K562 (cell line): Measurements from ENCODE around the gene DHDDS. TPM values are rescaled to one million over a fixed set of nuclear protein-coding genes. Genes with fewer than 3 reads are reported as not detected.

Experiments
- CREBBP ChIP-seq: IDR thresholded peaks from one replicate; pipeline ENCODE4 v1.6.1; 2012; ENCODE audit warnings: low read depth, mild to moderate bottlenecking, control low read depth, inconsistent platforms, low read length
- CREM ChIP-seq: IDR thresholded peaks from 2 replicates; pipeline ENCODE4 v1.6.1; 2014; ENCODE audit warnings: antibody characterized with exemption, low read depth
- EP300 ChIP-seq: IDR thresholded peaks from 2 replicates; pipeline ENCODE4 v1.6.1; 2012; ENCODE audit warnings: low read length, improper control_type of control experiment
- GABPA ChIP-seq: fragments of 200-800 bp; sonication (Bioruptor generic); conservative IDR thresholded peaks from 2 replicates; pipeline ENCODE4 v1.6.1; 2016; ENCODE audit warnings: low read depth, missing genetic modification characterization, missing compliant biosample characterization
- MYC ChIP-seq, 2 experiments: fragments of 250-450 bp in 1 of 2; sonication (Bioruptor Pico) in 1 of 2; IDR thresholded peaks; 2 replicates each; pipeline versions ENCODE4 v1.5.1 to v1.6.1; 2012 to 2021; ENCODE audit warnings: low read depth in 2 of 2, borderline replicate concordance in 1 of 2, improper control_type of control experiment in 1 of 2, low read length in 1 of 2, mild to moderate bottlenecking in 1 of 2, moderate library complexity in 1 of 2
- NCOA1 ChIP-seq: fragments of 450-650 bp; IDR thresholded peaks from 2 replicates; pipeline ENCODE4 v1.6.1; 2016; ENCODE audit warnings: low read depth
- POLR2H ChIP-seq: IDR thresholded peaks from 2 replicates; pipeline ENCODE4 v1.6.1; 2016; ENCODE audit warnings: missing genetic modification characterization, low read depth, mild to moderate bottlenecking, control low read depth, missing compliant biosample characterization, moderate library complexity
- SMARCA4 ChIP-seq: fragments of 450-650 bp; IDR thresholded peaks from 2 replicates; pipeline ENCODE4 v1.6.1; 2016
- SMARCA5 ChIP-seq: fragments of 450-650 bp; IDR thresholded peaks from 2 replicates; pipeline ENCODE4 v1.6.1; 2016
- SNIP1 ChIP-seq: fragments of 450-650 bp; IDR thresholded peaks from 2 replicates; pipeline ENCODE4 v1.7.1; 2017; ENCODE audit warnings: low read depth, mild to moderate bottlenecking
- SREBF2 ChIP-seq: sonication (generic); formaldehyde crosslinking; IDR thresholded peaks from 2 replicates; pipeline ENCODE4 v1.4.0; 2020; ENCODE audit warnings: mild to moderate bottlenecking, missing genetic modification reagents
- XRCC5 ChIP-seq: fragments of 200-400 bp; formaldehyde crosslinking; IDR thresholded peaks from 2 replicates; pipeline ENCODE4 v1.6.1; 2017; ENCODE audit warnings: low read depth, mild to moderate bottlenecking, low read length
- ZC3H8 ChIP-seq: fragments of 450-650 bp; IDR thresholded peaks from 2 replicates; pipeline ENCODE4 v1.6.1; 2017
- ZNF354B ChIP-seq: fragments of 250-450 bp; sonication (Bioruptor Pico); IDR thresholded peaks from 2 replicates; pipeline ENCODE4 v1.4.0; 2020
- polyA plus RNA-seq, 8 experiments: library from polyadenylated mRNA; depleted of rRNA in 4 of 8; stranded (reverse) in 5 of 8; unstranded in 3 of 8; fragments of >200 nt; fragmentation: Nextera tagmentation in 2 of 8; fragmentation: Illumina TruSeq in 1 of 8; extraction: Ambion mirVana in 2 of 8; extraction: Trizol in 1 of 8; gene quantifications; 2 replicates each; pipeline versions ENCODE4 v1.2.1 to v1.2.3, GENCODE V29; 2011 to 2014; ENCODE audit warnings: inconsistent platforms in 1 of 8, missing spikeins in 1 of 8
- total RNA-seq, 7 experiments: library from RNA; depleted of rRNA in 6 of 7; stranded (reverse); fragments of >200 nt in 6 of 7; fragmentation: Illumina TruSeq in 2 of 7; extraction: Trizol in 2 of 7; gene quantifications; 2 replicates each; pipeline versions ENCODE4 v1.2.1 to v1.2.3, GENCODE V29; 2011 to 2021; ENCODE audit warnings: low replicate concordance in 1 of 7
- TF ChIP-seq, protein P1 (sequence below): sonication (generic); IDR thresholded peaks from 2 replicates; pipeline ENCODE4 v1.6.1; 2016
- TF ChIP-seq, protein P2 (sequence below): fragments of 450-650 bp; conservative IDR thresholded peaks from 2 replicates; pipeline ENCODE4 v1.6.1; 2016; ENCODE audit warnings: missing genetic modification characterization, low read depth, mild to moderate bottlenecking, control low read depth, missing compliant biosample characterization
- TF ChIP-seq, protein P3 (sequence below): sonication (generic); formaldehyde crosslinking; IDR thresholded peaks from 2 replicates; pipeline ENCODE4 v1.5.0; 2020; ENCODE audit warnings: missing genetic modification reagents
- TF ChIP-seq, protein P4 (sequence below): sonication (generic); formaldehyde crosslinking; IDR thresholded peaks from 2 replicates; pipeline ENCODE4 v1.8.0; 2023; ENCODE audit warnings: mild to moderate bottlenecking, missing genetic modification reagents
- TF ChIP-seq, protein P5 (sequence below): sonication (generic); formaldehyde crosslinking; IDR thresholded peaks from 2 replicates; pipeline ENCODE4 v1.8.0; 2022; ENCODE audit warnings: mild to moderate bottlenecking, missing genetic modification reagents, borderline replicate concordance
- TF ChIP-seq, protein P6 (sequence below): sonication (generic); formaldehyde crosslinking; IDR thresholded peaks from 2 replicates; pipeline ENCODE4 v1.8.0; 2022; ENCODE audit warnings: missing genetic modification reagents, mild to moderate bottlenecking, borderline replicate concordance

Gene DHDDS
- total and polyA plus RNA-seq, 9 of the 15 experiments (the other 6 are each of a cell fraction or from before 2014, with no cell fraction given), result 33.3 to 55.0 (median 44.3) TPM

DNA sequence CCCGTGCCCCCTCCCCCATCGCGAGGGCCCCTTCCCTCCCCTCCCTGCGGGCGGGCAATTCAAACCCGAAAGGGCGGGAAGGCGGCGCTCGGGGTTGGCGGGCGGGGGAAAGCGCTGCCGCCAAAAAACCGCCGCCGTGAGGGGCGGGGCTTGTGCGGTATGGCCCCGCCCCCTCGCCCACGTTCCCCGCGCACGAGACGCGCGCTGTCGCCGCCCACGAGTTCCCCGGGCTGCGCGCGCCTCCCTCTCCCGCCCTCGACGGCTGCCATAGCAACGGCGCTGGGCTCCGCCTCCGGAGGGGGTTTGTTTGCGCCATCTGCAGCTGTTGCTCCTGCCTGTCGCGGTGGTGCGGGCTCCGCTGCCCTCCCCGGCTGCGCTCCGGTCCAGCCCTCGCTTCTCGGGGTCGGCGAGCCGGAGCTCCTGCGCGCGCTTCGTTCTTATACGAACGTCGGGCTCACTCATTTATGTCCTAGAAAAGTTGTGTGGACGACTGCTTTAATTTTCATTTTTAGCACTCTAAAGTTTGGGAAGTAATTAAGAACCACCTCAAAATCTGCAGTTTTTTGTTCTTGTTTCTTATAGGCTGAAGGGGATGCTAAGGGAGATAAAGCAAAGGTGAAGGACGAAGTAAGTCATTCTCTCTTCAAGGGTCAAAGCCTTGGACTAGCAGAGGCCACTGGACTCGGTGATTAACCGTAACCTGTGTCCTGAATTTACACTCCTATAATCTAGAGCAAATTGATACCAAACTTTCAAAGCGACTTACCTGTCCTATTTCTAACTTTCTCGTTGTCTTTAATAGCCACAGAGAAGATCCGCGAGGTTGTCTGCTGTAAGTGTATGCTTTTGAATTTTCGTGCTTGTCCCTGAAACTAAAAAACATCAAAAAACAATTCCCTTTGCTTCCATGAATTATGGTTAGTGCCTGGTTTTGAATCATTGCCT lies 41.1 kb downstream of the DHDDS start (continued):
- TF ChIP-seq CREBBP, result no peak
- no peak for TF ChIP-seq XRCC5
- TF ChIP-seq, protein P1, sequence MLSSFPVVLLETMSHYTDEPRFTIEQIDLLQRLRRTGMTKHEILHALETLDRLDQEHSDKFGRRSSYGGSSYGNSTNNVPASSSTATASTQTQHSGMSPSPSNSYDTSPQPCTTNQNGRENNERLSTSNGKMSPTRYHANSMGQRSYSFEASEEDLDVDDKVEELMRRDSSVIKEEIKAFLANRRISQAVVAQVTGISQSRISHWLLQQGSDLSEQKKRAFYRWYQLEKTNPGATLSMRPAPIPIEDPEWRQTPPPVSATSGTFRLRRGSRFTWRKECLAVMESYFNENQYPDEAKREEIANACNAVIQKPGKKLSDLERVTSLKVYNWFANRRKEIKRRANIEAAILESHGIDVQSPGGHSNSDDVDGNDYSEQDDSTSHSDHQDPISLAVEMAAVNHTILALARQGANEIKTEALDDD, result no peak
- TF ChIP-seq SMARCA5, result no peak
- TF ChIP-seq ZC3H8, result no peak
- TF ChIP-seq, protein P2, sequence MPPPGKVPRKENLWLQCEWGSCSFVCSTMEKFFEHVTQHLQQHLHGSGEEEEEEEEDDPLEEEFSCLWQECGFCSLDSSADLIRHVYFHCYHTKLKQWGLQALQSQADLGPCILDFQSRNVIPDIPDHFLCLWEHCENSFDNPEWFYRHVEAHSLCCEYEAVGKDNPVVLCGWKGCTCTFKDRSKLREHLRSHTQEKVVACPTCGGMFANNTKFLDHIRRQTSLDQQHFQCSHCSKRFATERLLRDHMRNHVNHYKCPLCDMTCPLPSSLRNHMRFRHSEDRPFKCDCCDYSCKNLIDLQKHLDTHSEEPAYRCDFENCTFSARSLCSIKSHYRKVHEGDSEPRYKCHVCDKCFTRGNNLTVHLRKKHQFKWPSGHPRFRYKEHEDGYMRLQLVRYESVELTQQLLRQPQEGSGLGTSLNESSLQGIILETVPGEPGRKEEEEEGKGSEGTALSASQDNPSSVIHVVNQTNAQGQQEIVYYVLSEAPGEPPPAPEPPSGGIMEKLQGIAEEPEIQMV, result no peak
- no peak for TF ChIP-seq GABPA
- peak; percentile 86 for TF ChIP-seq POLR2H (tag)
- peak; percentile 66; the same call in 1 of the 2 replicates for TF ChIP-seq CREM
- no peak for TF ChIP-seq SMARCA4
- TF ChIP-seq SNIP1, result no peak
- TF ChIP-seq, protein P3, sequence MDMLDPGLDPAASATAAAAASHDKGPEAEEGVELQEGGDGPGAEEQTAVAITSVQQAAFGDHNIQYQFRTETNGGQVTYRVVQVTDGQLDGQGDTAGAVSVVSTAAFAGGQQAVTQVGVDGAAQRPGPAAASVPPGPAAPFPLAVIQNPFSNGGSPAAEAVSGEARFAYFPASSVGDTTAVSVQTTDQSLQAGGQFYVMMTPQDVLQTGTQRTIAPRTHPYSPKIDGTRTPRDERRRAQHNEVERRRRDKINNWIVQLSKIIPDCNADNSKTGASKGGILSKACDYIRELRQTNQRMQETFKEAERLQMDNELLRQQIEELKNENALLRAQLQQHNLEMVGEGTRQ (CRISPR knock-in tag), result 0 out of 2 replicates have a peak, but pooled peaks have one; percentile 10
- TF ChIP-seq EP300, result peak; percentile 48
- TF ChIP-seq, protein P4, sequence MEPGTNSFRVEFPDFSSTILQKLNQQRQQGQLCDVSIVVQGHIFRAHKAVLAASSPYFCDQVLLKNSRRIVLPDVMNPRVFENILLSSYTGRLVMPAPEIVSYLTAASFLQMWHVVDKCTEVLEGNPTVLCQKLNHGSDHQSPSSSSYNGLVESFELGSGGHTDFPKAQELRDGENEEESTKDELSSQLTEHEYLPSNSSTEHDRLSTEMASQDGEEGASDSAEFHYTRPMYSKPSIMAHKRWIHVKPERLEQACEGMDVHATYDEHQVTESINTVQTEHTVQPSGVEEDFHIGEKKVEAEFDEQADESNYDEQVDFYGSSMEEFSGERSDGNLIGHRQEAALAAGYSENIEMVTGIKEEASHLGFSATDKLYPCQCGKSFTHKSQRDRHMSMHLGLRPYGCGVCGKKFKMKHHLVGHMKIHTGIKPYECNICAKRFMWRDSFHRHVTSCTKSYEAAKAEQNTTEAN (CRISPR knock-in tag), result no peak
- no peak for TF ChIP-seq SREBF2 (CRISPR knock-in tag)
- peak; percentile 94 for TF ChIP-seq MYC (IDR thresholded peaks at IDR 0.05; ENCODE audit: low read depth, low read length)
- no peak; the same call in 1 of the 2 replicates for TF ChIP-seq MYC (CRISPR knock-in tag; IDR thresholded peaks at IDR 0.05; ENCODE audit: borderline replicate concordance, low read depth)
- TF ChIP-seq, protein P5, sequence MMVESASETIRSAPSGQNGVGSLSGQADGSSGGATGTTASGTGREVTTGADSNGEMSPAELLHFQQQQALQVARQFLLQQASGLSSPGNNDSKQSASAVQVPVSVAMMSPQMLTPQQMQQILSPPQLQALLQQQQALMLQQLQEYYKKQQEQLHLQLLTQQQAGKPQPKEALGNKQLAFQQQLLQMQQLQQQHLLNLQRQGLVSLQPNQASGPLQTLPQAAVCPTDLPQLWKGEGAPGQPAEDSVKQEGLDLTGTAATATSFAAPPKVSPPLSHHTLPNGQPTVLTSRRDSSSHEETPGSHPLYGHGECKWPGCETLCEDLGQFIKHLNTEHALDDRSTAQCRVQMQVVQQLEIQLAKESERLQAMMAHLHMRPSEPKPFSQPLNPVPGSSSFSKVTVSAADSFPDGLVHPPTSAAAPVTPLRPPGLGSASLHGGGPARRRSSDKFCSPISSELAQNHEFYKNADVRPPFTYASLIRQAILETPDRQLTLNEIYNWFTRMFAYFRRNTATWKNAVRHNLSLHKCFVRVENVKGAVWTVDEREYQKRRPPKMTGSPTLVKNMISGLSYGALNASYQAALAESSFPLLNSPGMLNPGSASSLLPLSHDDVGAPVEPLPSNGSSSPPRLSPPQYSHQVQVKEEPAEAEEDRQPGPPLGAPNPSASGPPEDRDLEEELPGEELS, result no peak; the same call in 1 of the 2 replicates
- TF ChIP-seq NCOA1, result no peak
- no peak for TF ChIP-seq ZNF354B (CRISPR knock-in tag)
- TF ChIP-seq, protein P6, sequence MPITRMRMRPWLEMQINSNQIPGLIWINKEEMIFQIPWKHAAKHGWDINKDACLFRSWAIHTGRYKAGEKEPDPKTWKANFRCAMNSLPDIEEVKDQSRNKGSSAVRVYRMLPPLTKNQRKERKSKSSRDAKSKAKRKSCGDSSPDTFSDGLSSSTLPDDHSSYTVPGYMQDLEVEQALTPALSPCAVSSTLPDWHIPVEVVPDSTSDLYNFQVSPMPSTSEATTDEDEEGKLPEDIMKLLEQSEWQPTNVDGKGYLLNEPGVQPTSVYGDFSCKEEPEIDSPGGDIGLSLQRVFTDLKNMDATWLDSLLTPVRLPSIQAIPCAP (CRISPR knock-in tag), result no peak
